Adrenal gland (tissue), 12 donors: ENCODE measurements around the gene LRRC3B. TPM values are rescaled to one million over a fixed set of nuclear protein-coding genes. Genes with fewer than 3 reads are reported as not detected.
"Not testable (repeated sequence)": the region's sequence is repeated elsewhere in the genome, so short reads cannot be mapped to it uniquely, and the experiment has no call there.

Source experiments
- DNase-seq, 7 donors: peaks; one replicate each; pipeline ENCODE4 v3.0.0-alpha.2; 2019 to 2020
- H3K27ac ChIP-seq, 5 donors: fragments of 200-600 bp; sonication (generic) in 4 of 5; 1 replicate in 3 of 5; 2 replicates in 2 of 5; pipeline versions ENCODE4 v1.5.1 to v1.8.0; 2016 to 2020; ENCODE audit warnings: mild to moderate bottlenecking in 1 of 5
- H3K27me3 ChIP-seq: fragments of 200-600 bp; 2 replicates; pipeline ENCODE4 v1.8.0; 2021
- H3K36me3 ChIP-seq, 2 donors: fragments of 200-600 bp; replicated peaks in 1 of 2; 1 replicate in 1 of 2; 2 replicates in 1 of 2; pipeline versions ENCODE4 v1.5.1 to v1.8.0; 2018 to 2022
- H3K4me1 ChIP-seq, 2 donors: fragments of 200-600 bp; replicated peaks in 1 of 2; 1 replicate in 1 of 2; 2 replicates in 1 of 2; pipeline versions ENCODE4 v1.5.1 to v1.8.0; 2018 to 2021
- H3K4me3 ChIP-seq, 4 donors: fragments of 200-600 bp; sonication (generic) in 3 of 4; one replicate each; pipeline ENCODE4 v1.5.1; 2016 to 2018
- H3K9me3 ChIP-seq, 3 donors: fragments of 200-600 bp; sonication (generic) in 1 of 3; replicated peaks in 1 of 3; 1 replicate in 2 of 3; 2 replicates in 1 of 3; pipeline versions ENCODE4 v1.5.1 to v1.8.0; 2016 to 2021
- POLR2A ChIP-seq, 2 donors: fragments of 450-650 bp; IDR thresholded peaks; one replicate each; pipeline ENCODE4 v1.6.1; 2017; ENCODE audit warnings: antibody characterized with exemption in 2 of 2, mild to moderate bottlenecking in 2 of 2, moderate library complexity in 1 of 2
- WGBS, 4 donors: extraction: QIAGEN DNeasy Blood & Tissue Kit in 2 of 4; methylation state at CpG; one replicate each; pipeline versions ENCODE4 v1.1.5 to v1.1.7; 2013 to 2017; 5-methylcytosine and 5-hydroxymethylcytosine counted together
- intact Hi-C, 2 donors: fragments of 100-400 bp; cut with DNase I; formaldehyde crosslinking; loops; one replicate each; pipeline versions ENCODE4 v1.14.1 to v1.15.0; 2022 to 2023
- polyA plus RNA-seq, 3 donors: library from polyadenylated mRNA; stranded (reverse); fragments of 200-250 nt in 2 of 3; fragments of 350-450 nt in 1 of 3; fragmentation: Illumina TruSeq in 1 of 3; extraction: RNeasy Lipid Tissue Mini Kit (QIAGEN cat#74804) in 1 of 3; gene quantifications; one replicate each; pipeline ENCODE4 v1.2.3, GENCODE V29; 2013 to 2014
- total RNA-seq, 9 donors: library from RNA; depleted of rRNA in 4 of 9; stranded (reverse); fragments of >200 nt in 4 of 9; fragments of 120-200 nt in 1 of 9; fragmentation: NEBNext Ultra II Directional in 1 of 9; extraction: Animal tissue kit (Norgen Biotek cat#: 25700) in 1 of 9; gene quantifications; one replicate each; pipeline versions ENCODE4 v1.1.0 to v1.2.4, GENCODE V29; 2013 to 2023
- TF ChIP-seq, protein P1 (sequence below), 6 experiments: fragments of 450-650 bp in 4 of 6; fragments of 200-600 bp in 2 of 6; sonication (generic) in 1 of 6; IDR thresholded peaks; 1 replicate in 5 of 6; 2 replicates in 1 of 6; pipeline versions ENCODE4 v1.5.1 to v1.8.0; 2016 to 2021; ENCODE audit warnings: antibody characterized with exemption in 6 of 6, mild to moderate bottlenecking in 2 of 6, moderate library complexity in 1 of 6
- donor health status: healthy with polysubstance abuse.
- donor health status: Bipolar disorder and iron deficiency.
- donor health status: DM: yes; HTN: yes; CAD: no.
- donor health status: DM: no; HTN: no; CAD: no.
- donor health status: DM: no; HTN: no; CAD: no.
- donor health status: DM: yes; HTN: yes; CAD: no.

Gene LRRC3B
- total and polyA plus RNA-seq, 12 donors = 0.07 to 0.28 (median 0.13) TPM; not detected in 9

DNA sequence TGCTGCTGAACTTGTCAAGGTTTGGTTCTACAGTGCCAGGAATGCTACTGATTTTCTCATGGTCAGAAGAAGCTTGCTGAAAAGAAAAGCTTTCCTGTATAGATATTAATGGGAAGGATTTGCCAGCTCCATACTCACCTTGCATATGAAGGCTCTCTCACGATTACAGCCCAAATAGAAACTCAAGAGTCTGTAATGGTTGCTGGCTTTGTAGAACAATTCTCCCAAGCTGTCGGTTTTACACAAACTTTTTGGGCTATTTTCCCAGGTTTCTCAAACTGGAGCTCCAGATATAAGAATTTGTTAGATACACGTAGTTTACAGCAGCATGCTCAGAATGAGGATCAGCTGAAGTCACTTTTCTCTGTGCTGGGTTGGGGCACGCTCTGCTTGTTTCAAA lies 30.1 kb upstream of the LRRC3B start:
- no peaks in the 10 kb centered on the region for H3K36me3 ChIP-seq
- WGBS, 4 donors = 54 to 65% (median 62%) methylated on average over 4 of the region's 4 CpGs
- no peaks in the 10 kb centered on the region for H3K4me1 ChIP-seq
- intact Hi-C loops = no loop called here
- DNase-seq = no peak
- no peak overlapping the region for H3K27ac ChIP-seq
- no peaks in the 10 kb centered on the region for H3K27me3 ChIP-seq
- TF ChIP-seq, protein P1, sequence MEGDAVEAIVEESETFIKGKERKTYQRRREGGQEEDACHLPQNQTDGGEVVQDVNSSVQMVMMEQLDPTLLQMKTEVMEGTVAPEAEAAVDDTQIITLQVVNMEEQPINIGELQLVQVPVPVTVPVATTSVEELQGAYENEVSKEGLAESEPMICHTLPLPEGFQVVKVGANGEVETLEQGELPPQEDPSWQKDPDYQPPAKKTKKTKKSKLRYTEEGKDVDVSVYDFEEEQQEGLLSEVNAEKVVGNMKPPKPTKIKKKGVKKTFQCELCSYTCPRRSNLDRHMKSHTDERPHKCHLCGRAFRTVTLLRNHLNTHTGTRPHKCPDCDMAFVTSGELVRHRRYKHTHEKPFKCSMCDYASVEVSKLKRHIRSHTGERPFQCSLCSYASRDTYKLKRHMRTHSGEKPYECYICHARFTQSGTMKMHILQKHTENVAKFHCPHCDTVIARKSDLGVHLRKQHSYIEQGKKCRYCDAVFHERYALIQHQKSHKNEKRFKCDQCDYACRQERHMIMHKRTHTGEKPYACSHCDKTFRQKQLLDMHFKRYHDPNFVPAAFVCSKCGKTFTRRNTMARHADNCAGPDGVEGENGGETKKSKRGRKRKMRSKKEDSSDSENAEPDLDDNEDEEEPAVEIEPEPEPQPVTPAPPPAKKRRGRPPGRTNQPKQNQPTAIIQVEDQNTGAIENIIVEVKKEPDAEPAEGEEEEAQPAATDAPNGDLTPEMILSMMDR (IDR thresholded peaks at IDR 0.05) = no peak
- no peak for TF ChIP-seq POLR2A (IDR thresholded peaks at IDR 0.05)
- no peak overlapping the region for H3K4me3 ChIP-seq
- no peaks in the 10 kb centered on the region for H3K9me3 ChIP-seq

DNA sequence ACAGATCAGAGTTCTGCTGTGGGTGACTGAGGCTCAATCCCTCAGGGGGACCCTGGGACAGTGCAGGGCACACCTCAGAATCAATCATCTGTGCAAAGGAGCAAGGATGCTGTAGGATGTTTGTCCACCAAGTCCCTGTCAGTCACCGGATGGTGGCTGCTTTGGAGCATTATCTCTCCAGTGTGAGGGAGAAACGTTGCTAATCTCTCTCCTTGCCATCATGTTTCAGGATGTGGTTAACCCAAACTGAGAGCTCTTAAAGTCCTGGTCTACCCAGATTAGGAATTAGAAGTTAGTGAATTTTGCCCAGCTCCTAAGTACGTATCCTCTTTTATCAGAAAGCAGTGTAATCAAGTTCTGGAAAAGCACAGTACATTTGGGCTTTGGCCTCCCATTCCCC lies 26.2 kb upstream of the LRRC3B start:
- TF ChIP-seq POLR2A (IDR thresholded peaks at IDR 0.05) = no peak
- TF ChIP-seq, protein P1 (IDR thresholded peaks at IDR 0.05) = no peak
- WGBS, 4 donors = 42 to 70% (median 59%) methylated on average over 2 to 3 of the region's 3 CpGs
- Histone ChIP-seq H3K27ac (no peak overlapping the region), H3K9me3 (no peaks in the 10 kb centered on the region), H3K27me3 (no peaks in the 10 kb centered on the region), H3K4me3 (no peak overlapping the region), H3K36me3 (no peaks in the 10 kb centered on the region), H3K4me1 (no peaks in the 10 kb centered on the region)
- DNase-seq = no peak
- intact Hi-C loops = no loop called here

DNA sequence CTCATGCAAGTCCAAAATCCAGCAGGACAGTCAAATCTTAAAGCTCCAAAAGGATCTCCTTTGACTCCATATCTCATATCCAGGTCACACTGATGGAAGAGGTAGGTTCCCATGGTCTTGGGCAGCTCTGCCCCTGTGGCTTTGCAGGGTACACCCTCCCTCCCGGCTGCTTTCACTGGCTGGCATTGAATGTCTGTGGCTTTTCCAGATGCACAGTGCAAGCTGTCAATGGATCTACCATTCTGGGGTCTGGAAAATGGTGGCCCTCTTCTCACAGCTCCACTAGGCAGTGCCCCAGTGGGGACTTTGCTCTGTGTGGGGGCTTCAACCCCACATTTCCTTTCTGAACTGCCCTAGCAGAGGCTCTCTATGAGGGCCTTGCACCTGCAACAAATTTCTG lies 19.3 kb upstream of the LRRC3B start:
- H3K9me3 ChIP-seq, H3K27ac ChIP-seq, DNase-seq, H3K36me3 ChIP-seq, H3K4me3 ChIP-seq, H3K27me3 ChIP-seq, H3K4me1 ChIP-seq, intact Hi-C loops: not testable (repeated sequence)
- WGBS, 4 donors = 67 to 88% (median 76%) methylated on average over 1 of the region's 1 CpG; no CpG with 5 or more reads in 1 of the 4 donors

DNA sequence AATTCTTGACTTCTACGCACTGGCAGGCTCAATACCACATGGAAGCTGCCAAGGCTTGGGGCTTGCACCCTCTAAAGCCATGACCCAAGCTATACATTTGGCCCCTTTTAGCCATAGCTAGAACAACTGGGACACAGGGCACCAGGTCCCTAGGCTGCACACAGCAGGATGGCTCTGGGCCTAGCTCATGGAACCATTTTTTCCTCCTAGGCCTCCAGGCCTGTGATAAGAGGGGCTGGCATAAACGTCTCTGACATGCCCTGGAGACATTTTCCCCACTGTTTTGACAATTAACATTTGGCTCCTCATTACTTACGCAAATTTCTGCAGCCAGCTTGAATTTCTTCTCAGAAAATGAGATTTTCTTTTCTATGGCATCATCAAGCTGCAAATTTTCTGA lies 18.8 kb upstream of the LRRC3B start:
- H3K4me3 ChIP-seq, H3K9me3 ChIP-seq, H3K27me3 ChIP-seq, intact Hi-C loops, H3K4me1 ChIP-seq, H3K27ac ChIP-seq, H3K36me3 ChIP-seq, DNase-seq: not testable (repeated sequence)
- 37 to 72% (median 40%) methylated on average over 3 of the region's 3 CpGs for WGBS, 4 donors

DNA sequence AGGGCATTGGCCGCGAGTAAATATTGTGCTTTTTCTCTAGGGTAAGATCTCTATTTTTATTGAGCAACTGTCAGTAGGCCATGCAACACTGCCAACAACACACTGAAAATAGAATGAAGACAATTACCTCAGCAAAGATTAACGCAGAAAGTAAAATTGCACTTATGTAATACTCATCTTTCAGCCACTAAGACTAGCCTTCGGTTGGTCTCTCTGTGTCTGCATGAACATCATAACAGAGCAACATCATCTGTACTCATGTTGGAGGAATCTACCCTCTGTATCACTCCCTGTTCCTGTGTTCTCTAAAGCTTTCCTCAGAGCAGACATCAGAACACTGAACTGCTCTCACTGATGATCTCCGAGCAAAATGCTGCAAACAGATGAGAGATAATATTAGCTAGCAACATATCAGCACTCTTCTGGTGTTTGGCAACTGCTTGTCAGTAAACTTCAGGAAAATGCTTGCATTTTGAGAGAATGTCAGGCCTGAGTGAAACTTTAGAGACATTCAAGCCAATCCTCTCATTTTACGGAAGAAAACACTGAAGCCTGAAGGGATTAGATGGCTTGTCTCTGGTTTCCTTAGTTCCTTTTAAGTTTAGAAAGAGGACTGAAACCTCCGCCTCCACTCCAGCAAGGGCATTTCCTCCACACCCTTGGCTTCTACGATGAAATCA lies 8.4 kb upstream of the LRRC3B start:
- no peak for TF ChIP-seq POLR2A (IDR thresholded peaks at IDR 0.05)
- TF ChIP-seq, protein P1 (IDR thresholded peaks at IDR 0.05) = no peak
- no peak overlapping the region for H3K4me3 ChIP-seq
- no peaks in the 10 kb centered on the region for H3K9me3 ChIP-seq
- intact Hi-C loops = no loop called here
- WGBS, 4 donors = 65 to 77% (median 68%) methylated on average over 8 of the region's 8 CpGs
- H3K36me3 ChIP-seq = no peaks in the 10 kb centered on the region
- DNase-seq = no peak
- no peaks in the 10 kb centered on the region for H3K4me1 ChIP-seq
- H3K27me3 ChIP-seq = no peaks in the 10 kb centered on the region
- H3K27ac ChIP-seq = no peak overlapping the region
